HG03060 (cell line): ENCODE measurements around the gene CAMTA1.

Source experiments
- ATAC-seq: cut with Tn5 transposase; IDR thresholded peaks from one replicate; pipeline ENCODE4 v1.9.1; 2021; ENCODE audit warnings: low read depth, moderate number of reproducible peaks; ENCODE audit not compliant: unreplicated experiment

CAMTA1 gene

DNA sequence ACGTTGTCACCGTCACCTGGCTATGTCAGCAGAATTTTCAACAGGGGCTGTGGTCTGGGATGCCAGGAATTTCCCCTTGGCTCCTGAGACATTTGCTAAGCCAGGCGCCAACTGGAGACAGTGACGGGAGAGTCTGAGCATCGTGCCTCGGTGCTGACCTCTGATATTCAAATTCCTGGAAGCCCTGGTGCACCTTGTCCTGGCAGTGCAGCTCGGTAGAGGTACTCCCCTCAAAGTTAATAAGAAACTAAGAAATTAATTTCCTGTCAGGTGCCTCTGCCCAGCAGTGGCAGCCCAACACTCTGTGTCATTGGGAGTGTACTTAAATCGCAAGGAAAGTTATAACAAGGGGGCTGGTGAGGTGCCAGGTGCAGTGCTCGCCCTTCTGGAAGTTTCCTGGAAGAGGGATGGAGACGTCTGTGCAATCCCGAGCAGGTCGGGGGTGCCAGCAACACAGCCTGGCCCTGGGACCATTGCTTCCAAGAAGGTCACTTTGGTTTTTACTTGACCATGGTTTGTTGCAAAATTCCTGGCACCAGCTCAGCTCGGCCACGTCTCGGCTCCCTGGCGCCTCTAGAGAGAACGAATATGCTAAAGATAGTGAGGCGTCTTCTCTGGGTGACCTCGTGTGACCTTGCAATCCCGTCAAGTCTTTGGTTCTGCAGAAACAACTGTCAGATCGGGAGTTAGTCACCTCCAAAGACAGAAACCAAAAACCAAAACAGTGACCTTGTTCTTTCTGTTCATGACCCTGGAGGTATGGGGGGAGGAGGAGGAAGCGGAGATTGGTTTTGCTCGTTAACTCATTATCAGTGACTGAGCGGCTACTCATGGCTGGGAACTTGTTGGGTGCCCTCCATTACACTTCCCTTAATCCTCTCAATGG, 836.3 kb downstream of the CAMTA1 start:
- no peak for ATAC-seq

DNA sequence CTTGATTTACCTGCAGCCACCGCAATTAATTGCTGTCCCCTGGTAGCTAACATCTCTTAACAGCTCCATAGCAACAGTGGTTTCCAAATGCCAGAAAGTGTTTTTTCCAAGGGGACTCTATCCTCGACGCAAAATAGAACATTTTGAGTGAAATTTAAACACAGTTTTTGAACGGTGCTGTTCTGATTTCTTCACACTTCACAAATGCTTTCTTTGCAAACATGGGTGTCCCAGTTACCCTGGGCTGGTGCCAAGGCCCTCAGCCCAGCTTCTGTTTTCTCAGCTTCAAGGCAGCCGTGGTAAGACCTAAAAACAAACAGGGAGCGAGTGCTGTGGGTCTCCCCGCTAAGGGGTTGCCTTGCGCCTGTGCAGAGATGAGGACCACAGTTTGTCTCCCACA, 838.6 kb downstream of the CAMTA1 start:
- ATAC-seq: no peak

DNA sequence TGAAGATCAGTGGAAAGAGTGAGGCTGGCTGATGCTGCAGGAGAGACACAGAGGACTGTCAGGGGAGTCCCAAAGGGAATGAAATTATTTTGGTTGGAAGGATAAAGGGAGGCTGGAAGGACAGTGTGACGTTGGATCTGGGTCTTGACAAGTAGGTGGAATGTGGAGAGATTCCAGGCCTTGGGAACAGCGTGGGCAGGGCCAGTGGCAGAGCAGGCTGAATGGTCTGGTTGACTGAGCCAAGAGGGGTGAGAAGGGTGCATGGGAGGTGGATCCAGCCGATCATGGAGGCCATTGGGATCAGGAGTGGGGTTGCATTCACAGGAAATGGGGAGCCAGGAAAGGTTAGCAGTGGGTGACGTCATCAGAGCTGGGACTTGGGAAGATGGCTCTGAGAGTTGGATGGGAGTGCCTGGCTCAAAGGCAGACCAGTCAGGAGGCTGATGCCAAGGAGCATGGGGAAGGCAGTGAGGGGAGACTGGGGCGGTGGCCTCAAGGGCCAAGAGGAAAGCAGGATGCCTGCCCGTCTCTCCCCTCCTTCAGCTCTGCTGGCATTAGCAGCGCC, 839.6 kb downstream of the CAMTA1 start:
- no peak for ATAC-seq

DNA sequence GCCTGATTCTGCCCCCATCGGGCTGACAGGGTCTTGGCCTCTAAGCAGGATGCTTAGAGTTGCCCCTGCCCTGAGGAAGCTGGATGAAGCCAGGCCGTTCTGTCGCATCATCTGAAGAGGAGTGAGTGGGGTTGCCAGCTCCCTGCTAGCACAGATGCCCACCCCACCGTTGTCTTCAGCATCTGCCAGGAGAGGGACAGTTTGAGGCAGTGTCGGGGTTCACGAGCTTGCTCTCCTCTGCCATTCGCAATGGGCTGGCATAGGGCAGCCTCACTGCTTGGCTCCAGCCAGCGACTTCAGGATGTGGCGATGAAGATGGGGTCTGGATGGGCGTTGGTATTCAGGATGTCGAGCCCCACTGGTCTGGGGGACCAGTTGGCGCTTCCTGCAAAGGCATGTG, 840.1 kb downstream of the CAMTA1 start:
- no peak for ATAC-seq

DNA sequence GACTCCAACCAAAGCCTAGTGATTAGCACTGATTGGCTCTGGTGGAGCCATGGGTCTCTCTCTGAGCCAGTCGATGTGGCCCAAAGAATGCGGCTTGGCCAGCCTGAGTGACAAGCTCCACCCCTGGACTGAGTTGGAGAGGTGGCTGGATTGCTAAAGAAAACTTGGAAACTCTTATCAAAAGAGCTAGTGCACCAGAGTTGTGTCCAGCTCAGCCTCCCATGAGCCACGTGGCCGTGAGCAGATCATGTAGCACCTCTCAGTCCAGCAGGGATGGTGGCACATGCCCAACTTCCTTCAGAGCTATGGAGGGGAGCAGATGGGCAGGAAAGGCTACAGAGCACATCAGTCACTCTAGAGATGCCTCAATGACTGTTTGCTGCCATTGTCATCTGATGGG, 843.0 kb downstream of the CAMTA1 start:
- no peak for ATAC-seq

DNA sequence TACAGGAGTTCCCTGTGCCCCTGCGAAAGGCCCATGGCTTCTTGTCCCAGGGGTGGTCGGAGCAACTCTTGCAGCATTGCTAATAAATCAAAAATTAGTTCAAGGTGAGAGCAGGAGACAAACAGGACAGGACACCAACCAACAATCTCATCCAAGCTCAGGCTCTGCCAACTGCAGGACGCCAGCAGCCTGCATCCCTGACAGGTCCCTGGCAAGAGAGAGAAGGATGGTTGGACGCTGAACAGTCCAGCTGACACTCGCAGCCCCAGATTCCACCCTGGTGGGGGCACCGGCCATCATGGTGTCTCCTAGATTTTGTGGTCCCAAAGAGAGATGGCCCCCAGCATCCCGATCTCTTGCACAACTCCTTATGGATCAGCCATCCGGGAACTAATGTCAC, 843.8 kb downstream of the CAMTA1 start:
- ATAC-seq: no peak

DNA sequence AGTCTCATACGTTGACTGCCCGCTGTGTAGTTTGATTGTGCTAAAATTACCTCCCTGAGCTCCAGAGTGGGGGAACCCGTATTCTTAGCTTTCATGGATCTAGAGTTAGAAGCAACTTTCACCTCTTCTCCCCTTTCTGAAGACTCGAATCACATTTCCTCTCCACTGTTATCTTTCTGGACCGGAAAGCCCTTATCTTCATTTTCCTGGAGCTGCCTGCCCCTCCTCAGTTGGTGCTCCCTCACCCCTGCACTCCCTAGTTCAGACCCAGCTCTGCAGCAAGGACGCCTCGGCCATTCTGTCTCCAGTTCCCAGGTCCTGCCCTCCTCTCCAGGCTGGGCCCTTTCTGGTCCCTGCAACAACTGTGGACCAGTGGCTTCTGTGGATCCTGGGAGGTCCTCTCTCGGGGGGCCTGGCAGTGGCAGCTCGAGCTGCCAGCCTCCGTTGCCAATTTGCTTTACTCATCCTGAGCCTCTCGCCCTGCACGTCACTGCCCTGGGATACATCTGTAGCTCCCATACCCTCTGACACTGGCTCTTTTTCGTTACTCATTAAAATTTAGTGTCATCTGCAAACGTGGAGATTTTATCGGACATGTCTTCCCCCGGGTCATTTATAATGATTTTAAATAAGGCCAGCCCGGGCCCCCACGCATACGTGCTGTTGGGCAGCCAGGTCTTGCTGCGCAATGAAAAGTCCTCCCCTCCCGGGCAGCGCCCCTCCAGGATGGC, 844.4 kb downstream of the CAMTA1 start:
- no peak for ATAC-seq

DNA sequence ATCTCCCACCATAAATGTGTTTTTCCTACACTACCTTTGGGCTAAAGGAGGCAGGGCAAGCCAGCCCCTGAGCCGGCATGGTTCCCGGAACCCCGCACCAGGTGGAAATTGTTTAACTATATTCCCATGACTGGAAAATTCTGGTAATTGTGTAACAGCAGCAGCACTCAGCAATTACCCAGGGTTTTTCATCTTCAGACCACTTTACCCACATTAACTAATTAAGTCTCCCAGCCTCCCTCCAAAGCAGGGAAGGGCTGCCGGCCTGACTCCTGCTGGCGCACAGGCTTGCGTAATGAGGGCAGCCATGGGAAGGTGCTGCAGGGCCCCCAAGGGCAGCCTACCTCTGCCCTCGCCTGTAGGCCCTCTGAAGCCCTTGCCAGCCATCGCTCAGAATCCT, 845.1 kb downstream of the CAMTA1 start:
- ATAC-seq: no peak

DNA sequence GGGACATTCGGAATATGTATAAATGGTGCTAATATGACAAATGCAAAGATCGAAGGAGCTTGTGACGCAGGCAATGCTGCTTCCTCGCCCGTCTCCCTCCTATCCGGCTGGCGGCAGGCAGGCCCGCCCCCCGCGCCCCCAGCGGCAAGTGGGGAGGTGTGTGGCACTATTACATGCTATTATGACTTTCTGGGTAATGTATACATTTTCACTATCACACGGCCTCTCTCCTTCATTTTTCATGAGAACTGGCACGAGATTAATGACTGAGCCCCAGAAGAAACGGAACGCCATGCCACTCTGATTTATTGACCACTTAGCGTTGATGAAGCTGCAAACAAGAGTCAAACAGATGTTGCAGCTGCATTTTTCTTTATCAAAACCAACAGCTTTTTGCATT, 846.9 kb downstream of the CAMTA1 start:
- no peak for ATAC-seq

DNA sequence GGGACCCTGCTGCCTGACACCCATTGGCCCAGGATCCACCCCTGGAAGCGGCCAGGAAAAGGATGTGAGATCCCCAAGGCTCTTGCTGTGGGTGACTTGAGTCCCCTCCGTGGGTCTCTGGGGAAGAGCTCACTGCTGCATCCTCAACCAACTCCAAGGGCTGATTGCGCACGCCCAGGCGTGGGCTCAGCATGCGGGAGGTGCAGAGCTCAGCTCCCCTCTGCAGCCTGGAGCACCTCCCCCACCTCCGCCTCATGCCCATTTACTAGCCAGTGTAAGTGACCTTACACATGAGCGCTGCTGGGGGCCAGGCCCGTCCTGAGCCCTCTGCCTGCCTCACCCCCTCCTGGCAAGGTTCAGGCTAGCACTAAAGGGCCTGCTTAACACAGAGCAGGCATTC, 847.4 kb downstream of the CAMTA1 start:
- no peak for ATAC-seq

DNA sequence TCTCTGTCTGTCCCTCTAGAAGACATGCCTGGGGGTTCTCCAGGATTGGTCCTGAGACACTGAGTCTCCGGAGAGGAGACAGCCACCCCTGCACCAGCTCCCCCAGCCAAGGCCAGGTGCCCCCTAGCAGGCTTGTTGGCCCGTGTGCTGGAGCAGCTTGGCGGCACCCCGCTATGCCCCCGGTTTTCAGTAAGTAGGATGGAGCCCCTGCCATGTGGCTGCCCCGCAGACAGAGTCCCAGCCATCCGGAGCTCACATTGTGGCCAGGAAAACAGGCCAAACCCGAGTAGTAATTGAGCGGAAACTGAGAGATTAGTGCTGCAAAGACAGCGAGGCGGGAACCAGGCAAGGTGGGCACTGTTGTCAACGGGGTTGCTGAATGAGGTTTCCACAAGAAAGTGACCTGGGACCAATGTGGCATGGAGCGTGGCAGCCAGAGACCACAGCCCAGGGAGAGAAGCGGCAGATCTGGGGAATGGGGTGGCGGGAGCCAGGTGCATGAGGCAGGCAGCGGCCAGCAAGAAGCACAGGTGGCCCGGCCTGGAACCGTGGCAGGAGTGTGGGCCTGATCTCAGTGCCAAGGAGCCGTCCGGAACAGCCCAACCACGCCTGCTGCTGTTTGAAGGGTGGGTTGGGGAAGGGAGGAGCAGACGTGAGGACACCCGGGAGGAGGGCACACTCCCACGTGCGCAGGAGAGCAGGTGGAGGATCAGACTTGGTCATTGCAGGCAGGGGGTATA, 848.4 kb downstream of the CAMTA1 start:
- ATAC-seq: no peak

DNA sequence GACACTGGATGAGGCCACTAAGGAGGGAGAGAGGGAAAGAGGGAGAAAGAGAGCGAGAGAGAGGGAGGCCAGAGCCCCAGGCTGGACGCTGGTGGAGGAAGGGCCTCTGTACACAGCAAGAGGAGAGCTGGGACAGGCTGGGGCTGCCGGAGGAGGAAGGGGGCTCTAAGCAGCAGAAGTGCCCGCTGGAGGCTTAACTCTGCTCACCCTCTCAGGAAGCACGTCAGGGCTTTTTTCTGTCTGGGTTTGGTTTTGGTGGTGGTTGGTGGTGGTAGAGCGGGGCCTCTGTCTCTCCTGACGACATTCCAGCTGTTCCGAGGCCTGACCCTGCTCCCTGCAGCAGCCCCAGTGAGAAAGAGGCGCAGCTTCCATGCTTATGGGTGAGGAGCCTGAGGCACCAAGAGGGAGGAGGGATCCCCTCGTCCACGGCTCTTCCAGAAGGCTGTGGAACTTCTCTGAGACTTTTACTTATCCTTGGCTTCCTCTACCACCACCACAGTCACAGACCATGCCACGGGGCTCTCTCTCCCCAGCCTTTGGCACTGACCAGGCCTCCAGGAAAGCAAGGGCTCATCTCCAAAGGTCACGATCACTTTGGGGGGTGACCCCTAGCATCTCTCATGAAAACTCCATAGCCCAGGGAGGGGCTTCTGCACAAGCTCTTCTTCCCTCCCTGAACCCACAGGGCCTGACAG, 849.4 kb downstream of the CAMTA1 start:
- no peak for ATAC-seq

DNA sequence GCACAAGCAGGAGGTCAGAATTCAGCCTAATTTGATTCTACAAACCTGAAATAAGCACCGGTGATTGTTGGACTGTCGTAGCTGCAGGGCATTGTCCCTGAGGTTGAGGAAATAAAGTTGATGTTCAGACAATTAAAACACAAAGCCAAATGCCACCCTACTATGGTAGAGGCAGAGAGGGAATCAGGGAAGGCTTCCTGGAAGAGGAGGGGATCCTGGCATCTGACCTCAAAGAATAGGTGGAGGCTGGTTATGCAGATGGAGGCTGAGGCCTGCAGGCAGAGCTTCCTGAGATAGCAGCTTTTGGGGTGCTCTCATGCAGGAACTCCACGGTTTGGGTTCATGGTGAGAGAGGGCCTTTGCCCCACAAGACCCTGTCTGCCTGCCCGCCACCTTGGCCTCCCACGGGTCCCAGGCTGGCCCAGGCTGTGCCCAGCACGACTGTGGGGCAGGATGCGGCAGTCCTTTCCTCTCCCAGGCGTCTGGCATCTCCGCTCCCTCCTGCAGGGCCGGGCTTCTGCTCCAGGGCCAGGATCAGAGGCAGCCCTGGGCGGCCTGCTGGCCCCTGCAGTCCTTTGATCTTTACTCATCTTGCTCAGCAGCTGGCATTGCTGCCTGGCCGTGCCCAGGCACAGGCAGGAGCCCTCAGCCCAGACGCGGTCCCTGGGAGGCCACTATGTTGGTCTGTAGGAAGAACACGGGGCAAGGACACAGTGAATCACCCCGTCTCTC, 851.7 kb downstream of the CAMTA1 start:
- ATAC-seq: no peak

DNA sequence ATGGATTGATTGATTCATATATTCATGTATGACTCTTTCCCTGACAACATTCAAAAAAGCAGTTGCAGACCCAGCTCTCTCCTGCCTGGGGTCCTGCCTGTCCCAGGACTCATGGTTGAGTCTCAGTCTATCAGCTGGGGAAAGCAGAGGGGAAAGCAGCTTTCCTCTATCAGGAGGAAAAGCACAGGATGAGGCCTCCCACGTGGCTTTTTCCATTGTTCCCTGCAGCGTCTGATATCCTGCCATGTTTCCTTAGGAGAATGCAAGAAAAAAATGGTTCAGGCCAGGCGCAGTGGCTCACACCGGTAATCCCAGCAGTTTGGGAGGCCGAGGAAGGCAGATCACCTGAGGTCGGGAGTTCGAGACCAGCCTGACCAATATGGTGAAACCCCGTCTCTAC, 852.8 kb downstream of the CAMTA1 start:
- no peak for ATAC-seq

DNA sequence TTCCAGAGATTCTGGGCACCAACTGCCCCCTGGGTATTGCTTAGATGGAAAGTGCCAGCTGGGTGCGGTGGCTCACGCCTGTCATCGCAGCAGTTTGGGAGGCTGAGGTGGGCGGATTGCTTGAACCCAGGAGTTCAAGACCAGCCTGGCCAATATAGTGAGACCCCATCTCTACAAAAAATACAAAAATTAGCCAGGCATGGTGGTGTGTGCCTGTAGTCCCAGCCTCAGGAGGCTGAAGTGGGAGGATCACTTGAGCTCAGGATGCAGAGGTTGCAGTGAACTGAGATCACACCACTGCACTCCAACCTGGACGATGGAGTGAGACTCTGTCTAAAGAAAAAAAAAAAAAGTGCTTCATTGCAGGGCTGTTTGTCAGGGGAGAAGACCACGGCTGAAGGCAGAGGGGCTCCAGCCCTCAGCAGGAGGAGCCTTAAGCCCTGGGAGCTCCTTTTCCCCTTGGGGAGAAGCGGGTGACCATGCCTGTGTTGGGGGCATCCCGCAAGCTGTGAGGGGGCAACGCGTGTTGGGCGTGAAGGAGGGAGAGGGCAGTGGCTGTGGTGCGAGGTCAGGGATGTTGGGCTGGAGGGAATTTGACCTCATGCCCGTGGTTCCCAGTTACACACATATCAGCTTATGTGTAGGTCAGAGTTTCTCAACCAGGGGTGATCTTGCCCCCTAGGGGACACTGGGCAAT, 854.3 kb downstream of the CAMTA1 start:
- no peak for ATAC-seq

DNA sequence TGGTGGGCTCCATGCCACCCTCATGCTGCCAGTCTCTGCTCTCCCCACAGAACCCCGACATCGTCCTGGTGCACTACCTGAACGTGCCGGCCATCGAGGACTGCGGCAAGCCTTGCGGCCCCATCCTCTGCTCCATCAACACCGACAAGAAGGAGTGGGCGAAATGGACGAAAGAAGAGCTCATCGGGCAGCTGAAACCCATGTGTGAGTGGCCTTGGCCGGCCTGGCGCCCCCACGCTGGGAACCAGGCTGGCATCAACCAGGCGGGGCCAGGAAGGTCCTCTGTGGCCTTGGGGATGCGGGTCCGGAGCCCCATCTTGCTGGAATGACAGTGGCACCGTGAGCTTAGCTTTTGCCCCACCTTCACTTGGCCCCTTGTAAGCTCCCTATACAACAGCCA, 855.1 kb downstream of the CAMTA1 start:
- no peak for ATAC-seq

DNA sequence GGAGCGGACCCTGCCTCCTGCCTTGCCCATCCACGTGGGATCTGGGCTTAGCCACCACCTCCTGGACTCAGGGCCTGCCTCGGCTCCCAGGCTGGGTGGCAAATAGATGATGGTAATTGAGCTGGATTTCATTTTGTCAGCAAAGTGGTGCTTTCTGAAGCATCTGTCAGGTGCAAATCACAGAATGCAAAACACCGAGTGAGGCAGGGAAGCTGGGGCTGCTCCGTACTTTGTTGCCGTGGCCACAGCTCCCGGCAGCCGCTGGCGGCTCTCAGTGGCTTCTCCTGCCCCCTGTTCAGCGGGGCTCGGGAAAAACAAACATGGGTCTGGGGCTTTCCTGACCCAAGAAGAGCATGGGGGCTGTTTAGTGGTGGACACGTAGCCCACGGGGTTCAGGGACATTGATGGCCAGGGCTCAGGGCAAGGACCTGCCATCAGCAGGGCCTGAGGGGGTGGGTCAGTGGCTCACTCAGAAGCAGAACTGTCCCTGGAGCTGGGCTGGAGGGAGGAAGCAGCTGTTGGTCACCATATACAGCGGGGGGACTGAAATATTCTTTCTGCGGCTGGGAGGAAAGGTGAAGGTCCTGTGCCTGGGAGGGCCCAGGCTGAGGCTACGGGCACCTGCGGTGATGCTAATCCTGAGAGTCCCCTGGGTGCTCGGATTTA, 855.8 kb downstream of the CAMTA1 start:
- ATAC-seq: no peak

DNA sequence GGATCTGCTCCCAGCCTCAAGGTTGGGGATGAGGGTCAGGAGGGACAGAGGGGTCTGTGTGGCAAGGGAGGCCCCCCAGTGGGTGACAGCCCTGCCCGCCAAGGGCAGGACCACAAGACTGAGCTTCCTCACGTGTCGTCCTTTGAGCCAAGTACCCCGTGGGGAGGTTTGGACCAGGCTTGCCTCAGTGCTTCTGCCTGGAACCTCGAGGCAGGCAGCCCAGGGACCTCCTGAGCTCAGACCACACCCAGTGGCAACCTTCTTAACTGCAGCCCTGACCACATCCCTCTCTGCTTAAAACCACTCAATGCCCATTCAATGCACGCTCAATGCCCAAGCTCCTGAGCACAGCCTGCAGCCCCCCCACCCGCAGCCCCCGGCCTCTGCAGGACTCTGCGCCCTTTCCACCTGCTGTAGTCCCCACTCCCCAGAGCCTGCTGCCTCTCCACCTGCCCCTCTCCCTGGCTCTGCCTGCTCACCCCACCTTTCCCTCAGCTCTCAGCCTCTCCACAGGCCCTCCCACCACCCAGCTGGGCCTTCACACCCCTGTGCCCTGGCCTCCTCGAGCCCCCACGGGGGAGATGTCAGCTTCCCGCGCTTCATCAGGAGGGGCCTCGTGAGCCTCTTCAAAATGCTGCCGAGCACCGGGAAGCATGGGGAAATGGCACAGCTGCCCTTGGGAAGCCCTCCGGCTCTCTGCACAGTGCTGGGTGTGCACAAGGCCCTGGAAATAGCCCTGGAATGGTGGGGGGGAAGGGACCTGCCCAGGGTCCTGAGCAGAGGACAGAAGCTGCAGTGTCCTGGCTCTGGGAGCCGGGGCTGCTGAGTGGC, 856.5 kb downstream of the CAMTA1 start:
- ATAC-seq: no peak
